Endometrium (tissue), 2 donors: Measurements from ENCODE around the gene ALPK3.

ENCODE experiments used
- FAIRE-seq: peaks from 2 replicates; lab custom pipeline; 2012; peaks lifted over from hg19 to GRCh38; lab: Jason Lieb, UNC
- donor health status: control.
- donor health status: control.

The ALPK3 gene

GRCh38 chr15:84799511-84800187, 17.5 kb upstream of the ALPK3 start:
- FAIRE-seq: no peak

- no peak for FAIRE-seq
These were observed 16.8 kb upstream of the ALPK3 start for GRCh38 chr15:84800365-84800806.

GRCh38 chr15:84804005-84804900, 12.9 kb upstream of the ALPK3 start:
- FAIRE-seq: no peak

- FAIRE-seq: no peak
These were observed 11.9 kb upstream of the ALPK3 start for GRCh38 chr15:84805221-84805620.

- FAIRE-seq: no peak
These were observed 9.9 kb upstream of the ALPK3 start for GRCh38 chr15:84807228-84807627.

GRCh38 chr15:84810073-84810840, 6.9 kb upstream of the ALPK3 start:
- no peak for FAIRE-seq

- FAIRE-seq: no peak
These were observed 6.0 kb upstream of the ALPK3 start for GRCh38 chr15:84811151-84811550.

GRCh38 chr15:84811828-84812227, 5.3 kb upstream of the ALPK3 start:
- FAIRE-seq: no peak

GRCh38 chr15:84812842-84813241, 4.3 kb upstream of the ALPK3 start:
- FAIRE-seq: no peak

- no peak for FAIRE-seq
These were observed 3.7 kb upstream of the ALPK3 start for GRCh38 chr15:84813435-84813834.

- FAIRE-seq: no peak
These were observed 3.2 kb upstream of the ALPK3 start for GRCh38 chr15:84813931-84814330.

- FAIRE-seq: no peak
These were observed 2.2 kb upstream of the ALPK3 start for GRCh38 chr15:84814916-84815315.

- FAIRE-seq: no peak
These were observed 418 bp downstream of the ALPK3 start for GRCh38 chr15:84817466-84818081.

- FAIRE-seq: no peak
These were observed 1.3 kb downstream of the ALPK3 start for GRCh38 chr15:84818261-84819131.

GRCh38 chr15:84819291-84819768, 2.2 kb downstream of the ALPK3 start:
- no peak for FAIRE-seq

GRCh38 chr15:84819791-84820190, 2.6 kb downstream of the ALPK3 start:
- FAIRE-seq: no peak

GRCh38 chr15:84821501-84822021, 4.4 kb downstream of the ALPK3 start:
- no peak for FAIRE-seq

GRCh38 chr15:84822653-84823281, 5.6 kb downstream of the ALPK3 start:
- no peak for FAIRE-seq

- FAIRE-seq: no peak
These were observed 6.2 kb downstream of the ALPK3 start for GRCh38 chr15:84823282-84823878.
